GM19240 (cell line): ENCODE data around the gene TBC1D22A.

Source experiments
- DNase-seq: peaks from one replicate; pipeline ENCODE4 v3.0.0; 2011; ENCODE audit warnings: low spot score; ENCODE audit not compliant: insufficient read length

The TBC1D22A gene

GRCh38 chr22:47150426-47150825 is 388.0 kb downstream of the TBC1D22A start:
- DNase-seq = no peak

DNA sequence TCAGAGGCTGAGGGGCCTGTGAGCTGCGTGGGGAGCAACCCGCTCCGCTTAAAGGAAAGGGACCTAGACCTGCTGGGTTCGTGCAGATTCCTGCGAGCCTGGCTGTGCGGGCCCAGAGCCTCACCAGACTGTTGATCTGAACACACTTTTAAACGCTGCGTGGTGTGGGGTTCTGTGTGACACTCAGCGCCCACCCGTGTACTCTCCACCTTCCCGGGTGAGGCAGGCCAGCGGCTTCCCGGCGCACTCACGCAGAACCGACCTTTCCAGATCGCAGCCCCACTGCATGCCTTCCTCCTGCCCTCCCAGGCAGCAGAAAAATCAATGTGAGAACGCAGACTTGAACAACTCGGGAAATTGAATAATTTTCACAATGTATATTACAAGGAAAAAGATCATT is 388.6 kb downstream of the TBC1D22A start:
- no peak for DNase-seq

DNA sequence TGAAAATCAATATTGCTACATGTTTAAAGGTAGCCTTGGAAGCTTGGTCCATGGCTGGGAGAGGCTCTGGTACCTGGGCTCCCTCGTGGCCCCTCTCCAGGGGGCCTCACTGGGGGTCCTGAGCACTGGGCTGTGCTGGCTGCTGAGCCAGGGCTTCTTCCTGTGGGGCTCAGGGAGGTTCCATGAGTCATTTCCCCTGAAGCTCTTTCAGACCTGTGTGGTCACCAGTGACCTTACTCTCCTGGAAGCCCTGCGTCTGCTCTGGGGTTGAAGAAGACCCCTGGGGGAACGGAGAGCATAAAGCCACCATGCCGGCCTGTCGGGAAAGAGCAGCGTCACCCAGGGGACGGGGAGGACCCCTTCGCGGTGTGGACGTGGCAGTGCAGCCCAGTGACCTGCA is 389.0 kb downstream of the TBC1D22A start:
- no peak for DNase-seq

GRCh38 chr22:47152236-47152635 is 389.8 kb downstream of the TBC1D22A start:
- DNase-seq = no peak

DNA sequence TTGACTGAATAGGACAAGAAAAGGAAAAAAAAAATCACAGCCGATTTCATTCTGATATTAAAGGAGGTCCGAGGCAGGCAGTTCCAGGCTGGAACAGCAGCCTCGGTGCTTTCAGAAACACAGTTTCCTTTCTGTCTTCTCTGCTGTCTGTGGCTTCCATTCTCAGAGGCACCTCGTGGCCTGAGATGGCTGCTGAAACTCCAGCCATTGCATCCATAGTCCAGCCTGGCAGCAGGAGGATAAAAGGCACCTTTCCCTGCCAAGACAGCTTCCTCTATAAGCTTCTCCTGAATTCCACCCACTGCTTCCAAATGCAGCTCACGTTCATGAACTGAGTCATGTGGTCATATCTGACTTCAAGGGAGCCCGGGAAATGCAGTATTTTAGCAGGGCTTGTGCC is 390.5 kb downstream of the TBC1D22A start:
- DNase-seq = no peak

GRCh38 chr22:47153854-47154525 is 391.5 kb downstream of the TBC1D22A start:
- DNase-seq = no peak

GRCh38 chr22:47154621-47155081 is 392.2 kb downstream of the TBC1D22A start:
- no peak for DNase-seq

DNA sequence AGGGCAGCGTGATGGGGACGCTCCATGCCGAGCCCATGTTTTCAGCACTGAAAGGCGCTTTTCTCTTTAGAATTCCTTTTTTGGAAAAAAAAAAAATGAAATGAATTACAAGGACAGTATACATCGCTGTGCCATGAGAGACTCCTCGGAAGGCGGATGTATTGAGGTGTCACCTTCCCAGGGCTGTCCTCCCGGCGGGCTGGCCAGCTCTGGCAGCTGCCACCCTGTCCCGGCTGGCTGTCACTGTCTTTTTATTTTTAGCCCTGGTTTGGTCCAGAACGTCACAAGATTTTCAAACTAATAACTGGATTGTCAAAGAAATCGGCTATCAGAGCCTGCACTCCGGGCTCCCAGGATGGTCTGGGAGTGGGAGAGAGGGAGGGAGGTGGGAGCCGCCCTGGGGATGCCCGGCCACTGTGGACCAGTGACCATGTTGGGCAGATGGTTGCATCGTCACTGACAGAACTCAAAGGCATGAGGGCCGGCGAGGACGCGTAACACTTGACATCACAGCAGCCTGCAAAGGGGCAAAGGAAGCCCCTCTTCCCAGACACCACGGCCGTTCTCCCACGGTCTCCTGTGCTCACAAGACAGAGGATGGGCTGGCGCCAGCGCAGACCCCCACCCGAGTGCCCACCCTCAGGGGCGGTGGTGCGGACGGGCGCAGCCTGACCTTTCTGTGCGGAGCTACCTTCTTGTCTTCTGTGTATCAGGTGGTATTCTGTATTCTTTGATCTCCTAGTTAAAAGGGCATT is 392.9 kb downstream of the TBC1D22A start:
- no peak for DNase-seq

DNA sequence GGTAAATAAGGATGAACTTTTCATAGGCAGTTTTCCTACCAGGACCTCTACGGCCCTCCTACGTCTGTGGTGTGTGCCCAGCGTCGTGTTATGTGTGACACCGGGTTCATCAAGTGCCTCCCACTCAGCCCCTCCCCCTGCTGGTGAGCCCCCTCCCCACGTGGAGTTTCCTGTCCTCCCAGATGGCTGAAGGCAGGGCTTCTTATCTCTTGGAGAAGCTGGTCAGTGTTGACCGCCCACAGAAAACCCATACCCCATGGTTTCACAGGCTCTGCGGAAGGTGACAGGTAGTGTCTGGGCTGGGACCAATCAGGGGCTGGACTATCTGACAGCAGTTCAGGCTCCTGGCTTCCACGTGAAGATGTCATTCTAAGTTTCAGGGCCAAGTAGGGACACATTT is 393.5 kb downstream of the TBC1D22A start:
- no peak for DNase-seq

DNA sequence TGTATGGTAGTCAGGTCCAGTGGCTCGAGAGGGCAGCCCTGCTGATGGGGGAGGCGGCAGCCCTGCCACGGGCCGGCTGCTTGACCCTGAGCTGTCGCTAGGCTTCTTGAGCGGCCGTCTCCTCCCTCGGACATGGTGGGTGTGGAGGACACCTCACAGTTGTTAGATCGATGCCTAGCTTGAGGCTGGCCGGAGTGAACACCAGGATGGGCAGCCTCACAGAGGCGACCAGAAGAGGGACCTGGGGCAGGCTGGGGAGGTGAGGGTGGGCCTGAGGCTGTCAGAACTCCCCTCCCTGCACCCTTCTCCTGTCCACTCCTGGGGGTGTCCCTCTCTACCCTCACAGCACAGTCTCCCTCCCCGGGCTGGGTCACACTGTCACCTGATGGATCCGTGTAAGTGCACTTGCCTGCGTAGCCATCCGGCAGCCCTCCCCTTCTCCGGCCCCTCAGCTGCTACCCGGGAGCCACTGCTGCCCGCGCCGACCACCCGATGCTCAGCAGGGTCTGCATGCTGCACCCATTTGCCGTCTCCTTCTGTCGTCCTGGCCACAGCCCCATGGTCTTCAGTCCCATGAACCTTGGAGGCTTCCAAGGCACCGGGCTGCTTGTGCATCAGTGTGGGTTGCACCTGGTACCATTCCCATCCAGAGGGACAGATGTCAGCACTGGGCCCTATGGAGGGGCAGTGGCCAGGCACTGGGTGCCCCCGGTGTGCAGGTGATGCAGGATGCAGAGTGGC is 394.1 kb downstream of the TBC1D22A start:
- no peak for DNase-seq

- DNase-seq = no peak
Observed at GRCh38 chr22:47157093-47157420, 394.6 kb downstream of the TBC1D22A start.

DNA sequence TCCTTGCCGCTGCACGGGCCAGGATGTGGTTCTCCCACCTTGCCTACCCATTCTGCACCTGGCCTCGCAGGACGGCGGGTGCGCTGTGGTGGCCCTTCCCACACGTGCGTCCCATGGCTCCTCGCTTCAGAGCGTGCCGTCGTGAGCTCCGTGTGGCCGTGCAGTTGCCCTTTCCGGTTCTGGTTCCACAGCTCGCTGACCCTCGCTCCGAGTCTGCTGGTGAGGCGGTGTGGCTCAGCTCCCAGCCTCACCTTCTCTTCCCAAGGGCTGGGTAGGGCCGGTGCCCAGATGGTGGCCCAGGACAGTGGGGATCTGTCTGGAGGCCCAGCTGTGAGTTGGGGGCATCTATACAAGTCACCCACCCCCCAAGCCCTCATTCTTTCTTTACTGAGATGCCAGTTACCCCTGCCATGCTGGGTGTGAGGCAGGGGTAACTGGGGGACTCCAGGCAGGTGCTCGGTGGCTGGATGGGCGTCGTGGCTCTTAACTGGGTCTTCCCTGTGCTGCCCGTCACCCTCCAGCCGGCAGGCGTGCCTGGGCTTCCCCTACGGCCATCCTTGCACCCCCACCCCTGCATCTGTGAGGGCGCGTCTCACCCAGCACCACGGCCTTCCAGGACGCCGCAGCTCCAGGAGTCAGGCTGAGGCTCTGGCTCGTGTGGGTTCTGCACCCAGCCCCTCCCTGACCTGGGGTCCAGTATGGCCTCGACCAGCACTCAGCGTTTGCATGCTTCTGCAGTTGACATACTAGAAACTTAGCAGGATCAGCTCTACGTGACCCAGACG is 395.2 kb downstream of the TBC1D22A start:
- no peak for DNase-seq

DNA sequence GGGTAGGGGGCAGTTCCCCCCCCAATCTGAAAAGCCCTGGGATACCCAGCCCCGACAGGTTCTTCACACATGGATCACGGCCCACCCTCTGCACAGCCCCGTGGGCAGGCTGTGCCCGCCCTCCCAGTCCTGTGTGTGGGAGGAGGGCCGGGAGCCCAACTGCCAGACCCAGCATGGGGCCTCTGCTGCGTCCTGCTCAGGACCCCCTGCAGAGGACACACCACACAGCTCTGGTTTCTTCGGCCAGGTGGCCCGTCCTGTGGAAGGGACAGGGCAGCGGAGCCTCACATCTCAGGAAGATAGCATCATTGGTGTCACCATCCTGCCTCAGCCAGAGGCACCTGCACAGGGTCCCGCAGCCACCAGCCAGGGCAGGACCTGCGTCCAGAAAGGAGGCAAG is 396.0 kb downstream of the TBC1D22A start:
- no peak for DNase-seq

DNA sequence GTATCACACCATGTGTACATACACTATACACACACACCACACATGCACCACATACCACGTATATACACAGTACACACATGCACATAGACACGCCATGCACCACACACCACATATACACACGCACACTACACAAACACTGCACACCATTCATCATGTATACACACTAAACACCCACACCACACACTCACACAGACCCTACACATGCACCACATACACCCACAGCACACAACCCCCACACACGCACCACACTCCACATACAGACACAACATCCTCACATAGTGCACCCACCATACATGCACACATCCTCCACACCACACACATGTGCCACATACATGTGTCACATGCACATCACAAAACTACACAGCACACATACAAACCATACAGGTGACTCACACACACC is 397.1 kb downstream of the TBC1D22A start:
- DNase-seq = no peak

DNA sequence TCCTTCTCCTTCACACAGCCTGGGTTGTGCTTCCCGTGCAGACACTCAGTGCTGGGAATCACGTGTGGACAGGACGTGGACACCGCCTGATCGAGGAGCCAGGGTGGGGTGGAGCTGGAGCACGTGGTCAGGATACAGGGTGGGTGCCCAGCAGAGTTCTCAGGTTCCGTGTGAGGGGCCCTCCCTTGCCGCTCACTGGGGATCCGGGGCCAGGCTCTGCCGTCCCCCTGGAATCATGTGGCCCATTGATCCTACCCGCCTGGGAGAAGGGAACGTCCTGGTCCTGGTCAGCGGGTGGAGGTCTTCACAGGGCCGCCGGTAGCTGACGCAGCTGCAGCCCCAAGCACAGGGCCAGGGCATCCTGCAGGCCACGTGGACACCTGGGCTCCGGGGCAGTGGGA is 397.7 kb downstream of the TBC1D22A start:
- DNase-seq = no peak

DNA sequence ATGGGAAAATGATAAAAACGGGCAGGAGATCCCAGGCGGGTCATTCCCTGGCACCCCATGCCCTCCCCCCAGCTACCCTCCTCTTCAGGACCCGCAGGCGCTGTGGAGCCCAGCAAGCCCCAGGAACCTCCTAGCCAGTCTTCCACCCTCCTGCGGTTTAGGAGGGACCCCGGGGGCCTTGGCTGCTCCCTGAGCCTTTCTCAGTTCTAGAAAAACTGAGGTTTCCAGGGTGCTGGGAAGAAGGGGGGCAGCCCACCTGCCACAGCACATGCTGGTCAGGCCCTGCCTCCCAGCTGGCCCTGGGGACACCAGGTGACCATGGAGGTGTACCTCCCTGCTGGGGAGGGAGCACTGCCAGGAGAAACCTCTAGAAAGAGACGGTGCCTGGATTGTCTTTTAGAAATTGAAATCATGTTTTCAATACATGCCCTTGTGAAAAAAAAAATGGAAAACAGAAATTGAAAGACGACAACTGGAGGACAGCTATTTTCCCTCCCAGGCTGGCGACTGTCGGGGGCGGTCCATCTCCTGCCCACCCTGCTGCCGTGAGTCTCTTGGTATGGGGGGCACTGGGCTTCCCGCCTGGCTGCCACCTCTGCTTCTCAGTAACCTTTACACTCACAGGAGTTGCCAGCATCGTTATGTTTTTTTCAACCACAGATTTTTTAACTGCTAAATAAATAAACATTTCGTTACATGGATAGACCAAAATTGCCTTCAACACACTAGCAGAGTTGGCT is 398.5 kb downstream of the TBC1D22A start:
- DNase-seq = no peak

DNA sequence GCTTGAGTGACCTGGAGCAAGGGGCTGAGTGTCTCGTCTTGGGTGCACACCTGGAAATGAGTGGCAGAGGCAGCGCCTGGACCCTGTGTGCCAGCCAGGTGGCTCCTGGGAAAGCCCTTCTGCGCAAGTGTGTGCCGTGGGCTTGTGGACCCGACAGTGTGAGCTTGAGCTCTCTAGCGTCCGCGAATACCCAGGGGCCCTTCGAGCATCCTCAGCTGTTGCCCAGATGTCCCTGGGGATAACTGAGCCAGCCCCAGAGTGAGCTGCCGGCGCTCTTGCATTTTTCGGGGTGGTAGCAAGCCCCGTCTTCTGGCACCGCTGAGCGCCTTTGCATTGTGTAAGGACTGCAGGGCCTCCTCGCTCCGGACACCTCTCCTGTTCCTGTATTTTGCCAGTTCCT is 399.2 kb downstream of the TBC1D22A start:
- DNase-seq = no peak

- DNase-seq = no peak
Observed at GRCh38 chr22:47162865-47163264, 400.4 kb downstream of the TBC1D22A start.

DNA sequence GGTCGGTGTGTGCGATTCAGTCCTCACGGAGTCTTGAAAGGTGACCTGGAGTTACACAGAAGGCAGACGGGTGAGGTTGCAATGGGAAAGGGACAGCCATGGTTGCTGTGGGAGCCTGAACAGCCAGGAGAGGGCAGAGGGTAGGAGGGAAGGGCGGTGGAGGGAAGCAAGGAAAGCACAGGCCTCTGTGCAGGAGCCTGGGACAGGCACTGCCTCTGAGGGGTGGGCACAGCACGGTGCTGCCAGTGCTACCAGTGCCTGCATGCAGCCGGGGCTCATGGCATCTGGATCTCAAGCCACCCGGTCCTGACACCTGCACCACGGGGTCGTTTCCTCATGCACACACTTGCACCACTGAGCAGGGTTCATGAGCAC is 401.0 kb downstream of the TBC1D22A start:
- DNase-seq = no peak

DNA sequence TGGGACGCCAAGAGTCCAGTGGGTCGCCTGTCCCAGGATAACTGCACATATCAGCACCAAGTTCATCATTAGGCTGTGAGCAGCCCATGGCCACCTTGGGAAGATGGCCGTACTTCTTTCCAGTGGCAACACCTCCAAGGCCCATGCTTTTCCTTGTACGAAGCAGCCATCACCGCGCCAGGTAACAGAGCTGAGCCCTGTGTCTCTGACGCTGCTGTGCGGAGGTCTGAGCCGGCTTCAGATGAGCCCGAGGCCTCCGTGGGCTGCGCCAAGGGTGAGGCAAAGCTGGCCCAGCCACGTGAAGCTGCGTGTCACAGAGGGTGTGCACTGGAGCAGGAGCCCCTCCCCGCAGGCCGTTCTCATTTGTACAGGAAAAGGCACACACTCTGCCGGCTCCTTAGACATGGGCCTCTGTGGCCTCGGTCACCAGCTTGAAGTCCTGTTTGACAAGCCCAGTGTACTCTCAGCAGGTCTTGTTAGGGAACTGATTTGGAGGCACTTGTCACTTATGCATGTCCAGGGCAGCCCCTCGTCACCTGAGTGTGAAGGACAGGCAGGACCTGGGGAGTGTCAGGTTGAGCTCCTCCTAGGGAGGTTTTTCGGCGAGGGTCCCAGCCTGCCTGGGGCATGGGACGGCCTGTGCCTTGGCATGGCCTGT is 401.5 kb downstream of the TBC1D22A start:
- no peak for DNase-seq
